ENCODE data around the gene IGLL5.

Gene IGLL5

GRCh38 chr22:22865311-22866072, 22.1 kb upstream of the IGLL5 start:
- no peak for DNase-seq

GRCh38 chr22:22866381-22867111, 21.1 kb upstream of the IGLL5 start:
- no peak for DNase-seq

- DNase-seq: no peak
Observed at GRCh38 chr22:22867996-22868715, 19.5 kb upstream of the IGLL5 start.

- no peak for DNase-seq
Observed at GRCh38 chr22:22870577-22871404, 16.8 kb upstream of the IGLL5 start.

GRCh38 chr22:22871536-22872278, 15.9 kb upstream of the IGLL5 start:
- DNase-seq: no peak

- no peak for DNase-seq
Observed at GRCh38 chr22:22872722-22873708, 14.6 kb upstream of the IGLL5 start.

- peak; percentile 83 for DNase-seq
Observed at GRCh38 chr22:22877523-22878210, 9.9 kb upstream of the IGLL5 start.

GRCh38 chr22:22878211-22878570, 9.4 kb upstream of the IGLL5 start:
- DNase-seq: no peak

- DNase-seq: no peak
Observed at GRCh38 chr22:22878801-22879674, 8.6 kb upstream of the IGLL5 start.

GRCh38 chr22:22879675-22880155, 7.9 kb upstream of the IGLL5 start:
- DNase-seq: no peak

- no peak for DNase-seq
Observed at GRCh38 chr22:22880645-22881044, 7.0 kb upstream of the IGLL5 start.

GRCh38 chr22:22881116-22882000, 6.3 kb upstream of the IGLL5 start:
- no peak for DNase-seq

GRCh38 chr22:22882033-22882717, 5.4 kb upstream of the IGLL5 start:
- DNase-seq: no peak

- no peak for DNase-seq
Observed at GRCh38 chr22:22883090-22883727, 4.4 kb upstream of the IGLL5 start.

- peak; percentile 90 for DNase-seq
Observed at GRCh38 chr22:22884010-22884887, 3.4 kb upstream of the IGLL5 start.

All from OCI-M1 (cell line).